Progenitor cell of endocrine pancreas (in vitro differentiated cells): ENCODE measurements around the gene LRP4. TPM values are rescaled to one million over a fixed set of nuclear protein-coding genes. Genes with fewer than 3 reads are reported as not detected.
A peak's percentile ranks its signal among the peaks of the same experiment; 100 is the strongest.
"Not testable (repeated sequence)": the region's sequence is repeated elsewhere in the genome, so short reads cannot be mapped to it uniquely, and the experiment has no call there.

Source experiments
- DNase-seq: peaks from one replicate; pipeline ENCODE4 v3.0.0; 2021; ENCODE audit warnings: low spot score; ENCODE audit not compliant: unreplicated experiment
- H3K27ac Mint-ChIP-seq: 2 replicates; pipeline ENCODE4 v1.8.0; 2021; ENCODE audit warnings: mild to moderate bottlenecking, moderate library complexity, mixed read lengths
- H3K27me3 Mint-ChIP-seq: 2 replicates; pipeline ENCODE4 v1.8.0; 2021; ENCODE audit warnings: mixed read lengths
- H3K36me3 Mint-ChIP-seq: 2 replicates; pipeline ENCODE4 v1.8.0; 2022; ENCODE audit warnings: mixed read lengths; ENCODE audit not compliant: insufficient read depth
- H3K4me1 Mint-ChIP-seq: 2 replicates; pipeline ENCODE4 v1.8.0; 2021; ENCODE audit warnings: low read depth, mixed read lengths
- H3K4me3 Mint-ChIP-seq: 2 replicates; pipeline ENCODE4 v1.8.0; 2021; ENCODE audit warnings: low read depth, mild to moderate bottlenecking, moderate library complexity, mixed read lengths
- H3K9me3 Mint-ChIP-seq: 2 replicates; pipeline ENCODE4 v1.8.0; 2021; ENCODE audit warnings: low read depth, mixed read lengths
- total RNA-seq: library from RNA; stranded (reverse); gene quantifications from 2 replicates; pipeline ENCODE4 v1.2.1, GENCODE V29; 2021
- TF ChIP-seq, protein P1 (sequence below): fragments of 200-600 bp; sonication (generic); IDR thresholded peaks from one replicate; pipeline ENCODE4 v1.5.0; 2021; ENCODE audit warnings: antibody characterized with exemption, mild to moderate bottlenecking; ENCODE audit not compliant: unreplicated experiment

The LRP4 gene
- total RNA-seq, 1 donor from 2014 or later, result 8.7 TPM

DNA sequence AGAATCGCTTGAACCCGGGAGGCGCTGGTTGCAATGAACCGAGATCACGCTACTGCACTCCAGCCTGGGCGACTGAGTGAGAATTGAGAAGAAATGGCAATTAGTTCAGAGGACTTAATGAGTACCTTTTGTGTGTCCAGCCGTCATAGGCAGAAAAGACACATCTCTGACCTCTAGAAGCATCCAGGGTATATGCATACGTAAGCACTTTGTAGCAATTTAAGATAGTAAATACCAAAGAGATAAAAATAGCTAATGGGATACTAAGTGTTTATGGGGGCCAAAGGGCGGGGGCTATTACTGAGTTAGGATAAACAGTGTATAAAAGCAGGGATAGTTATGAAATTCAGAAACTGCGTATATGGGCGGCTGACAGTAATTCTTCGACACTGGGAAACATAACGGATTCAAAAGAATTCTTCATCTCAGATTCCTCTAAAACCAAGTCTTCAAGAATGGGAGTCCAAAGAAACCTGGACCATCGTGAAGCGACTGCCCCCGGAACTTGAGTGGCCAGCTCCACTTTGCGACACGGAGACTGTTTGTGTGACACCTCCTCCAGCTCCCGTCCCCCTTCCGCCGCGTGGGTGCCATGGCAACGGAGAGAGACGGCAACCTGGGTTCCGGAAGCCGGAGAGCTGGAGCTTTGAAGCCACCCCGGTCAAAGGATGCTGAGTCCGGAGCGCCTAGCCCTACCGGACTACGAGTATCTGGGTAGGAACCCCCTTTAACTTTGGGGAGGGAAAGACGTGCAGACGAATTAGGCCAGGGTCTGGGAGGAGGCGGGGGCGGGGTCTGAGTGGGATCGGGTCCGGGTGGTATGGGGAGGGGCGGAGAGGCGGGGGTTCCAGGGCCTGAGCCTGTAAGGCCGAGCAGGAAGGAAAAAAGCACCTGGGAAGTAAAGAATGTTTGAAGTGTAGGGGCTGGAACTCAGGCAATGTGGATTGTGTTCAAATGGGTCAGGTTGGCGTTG lies 18.1 kb upstream of the LRP4 start, which contains the start of gene CSTPP1:
CSTPP1 (plus strand) TSS at position 624 of the 973 bp plus-strand sequence; CDS start at position 669, 45 bp downstream.
- Mint-ChIP-seq H3K36me3 (peaks cover 6% of the 10 kb centered on the region), H3K27ac (peak within 1 kb of the TSS; percentile 98), H3K4me3 (peak within 1 kb of the TSS; percentile 99), H3K27me3 (no peaks in the 10 kb centered on the region), H3K9me3 (no peaks in the 10 kb centered on the region), H3K4me1 (peaks cover 11% of the 10 kb centered on the region)
- TF ChIP-seq, protein P1, sequence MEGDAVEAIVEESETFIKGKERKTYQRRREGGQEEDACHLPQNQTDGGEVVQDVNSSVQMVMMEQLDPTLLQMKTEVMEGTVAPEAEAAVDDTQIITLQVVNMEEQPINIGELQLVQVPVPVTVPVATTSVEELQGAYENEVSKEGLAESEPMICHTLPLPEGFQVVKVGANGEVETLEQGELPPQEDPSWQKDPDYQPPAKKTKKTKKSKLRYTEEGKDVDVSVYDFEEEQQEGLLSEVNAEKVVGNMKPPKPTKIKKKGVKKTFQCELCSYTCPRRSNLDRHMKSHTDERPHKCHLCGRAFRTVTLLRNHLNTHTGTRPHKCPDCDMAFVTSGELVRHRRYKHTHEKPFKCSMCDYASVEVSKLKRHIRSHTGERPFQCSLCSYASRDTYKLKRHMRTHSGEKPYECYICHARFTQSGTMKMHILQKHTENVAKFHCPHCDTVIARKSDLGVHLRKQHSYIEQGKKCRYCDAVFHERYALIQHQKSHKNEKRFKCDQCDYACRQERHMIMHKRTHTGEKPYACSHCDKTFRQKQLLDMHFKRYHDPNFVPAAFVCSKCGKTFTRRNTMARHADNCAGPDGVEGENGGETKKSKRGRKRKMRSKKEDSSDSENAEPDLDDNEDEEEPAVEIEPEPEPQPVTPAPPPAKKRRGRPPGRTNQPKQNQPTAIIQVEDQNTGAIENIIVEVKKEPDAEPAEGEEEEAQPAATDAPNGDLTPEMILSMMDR, result no peak
- DNase-seq, result peak; percentile 91

DNA sequence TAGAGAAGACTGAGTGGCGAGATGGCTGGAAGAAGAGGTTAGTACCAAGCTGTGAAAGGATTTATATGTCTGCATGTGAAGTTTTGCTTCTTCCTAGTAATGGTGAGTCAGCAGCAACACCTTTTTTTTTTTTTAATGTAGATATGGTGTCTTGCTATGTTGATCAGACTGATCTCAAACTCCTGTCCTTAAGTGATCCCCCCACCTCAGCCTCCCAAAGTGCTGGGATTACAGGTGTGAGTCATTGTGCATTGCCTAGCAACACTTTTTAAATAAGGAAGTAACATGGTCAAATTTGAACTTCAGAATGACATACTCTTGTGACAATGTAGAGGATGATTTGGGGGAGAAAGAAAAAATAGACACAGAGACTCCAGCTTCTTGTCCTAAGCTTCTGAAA lies 11.7 kb upstream of the LRP4 start:
- no peak overlapping the region for H3K27ac Mint-ChIP-seq
- no peak for DNase-seq
- peaks cover 4% of the 10 kb centered on the region for H3K9me3 Mint-ChIP-seq
- no peaks in the 10 kb centered on the region for H3K36me3 Mint-ChIP-seq
- no peaks in the 10 kb centered on the region for H3K4me1 Mint-ChIP-seq
- no peak overlapping the region for H3K4me3 Mint-ChIP-seq
- TF ChIP-seq, protein P1, result no peak
- H3K27me3 Mint-ChIP-seq, result no peaks in the 10 kb centered on the region

DNA sequence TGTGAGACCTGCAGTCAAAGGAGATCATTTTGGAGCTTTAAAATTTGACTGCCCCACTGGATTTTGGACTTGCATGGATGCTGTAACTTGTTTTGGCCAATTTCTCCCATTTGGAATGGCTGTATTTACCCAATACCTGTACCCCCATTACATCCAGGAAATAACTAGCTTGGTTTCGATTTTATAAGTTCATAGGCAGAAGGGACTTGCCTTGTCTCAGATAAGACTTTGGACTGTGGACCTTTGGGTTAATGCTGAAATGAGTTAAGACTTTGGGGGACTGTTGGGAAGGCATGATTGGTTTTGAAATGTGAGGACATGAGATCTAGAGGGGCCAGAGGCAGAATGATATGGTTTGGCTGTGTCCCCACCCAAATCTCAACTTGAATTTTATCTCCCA lies 10.4 kb upstream of the LRP4 start:
- not testable (repeated sequence) for H3K9me3 Mint-ChIP-seq, H3K4me3 Mint-ChIP-seq, H3K27ac Mint-ChIP-seq, H3K4me1 Mint-ChIP-seq, H3K27me3 Mint-ChIP-seq, DNase-seq, H3K36me3 Mint-ChIP-seq

DNA sequence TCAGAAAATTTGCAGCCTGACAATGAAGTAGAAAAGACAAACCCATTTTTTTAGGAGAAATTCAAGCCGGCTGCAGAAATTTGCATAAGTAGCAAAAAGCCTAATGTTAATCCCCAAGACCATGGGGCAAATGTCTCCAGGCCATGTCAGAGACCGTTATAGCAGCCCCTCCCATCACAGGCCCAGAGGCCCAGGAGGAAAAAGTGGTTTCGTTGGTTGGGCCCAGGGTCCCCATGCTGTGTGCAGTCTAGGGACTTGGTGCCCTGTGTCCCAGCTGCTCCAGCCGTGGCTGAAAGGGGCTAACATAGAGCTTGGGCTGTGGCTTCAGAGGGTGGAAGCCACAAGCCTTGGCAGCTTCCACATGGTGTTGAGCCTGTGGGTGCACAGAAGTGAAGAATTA lies 9.6 kb upstream of the LRP4 start:
- not testable (repeated sequence) for H3K4me3 Mint-ChIP-seq, H3K4me1 Mint-ChIP-seq, H3K27me3 Mint-ChIP-seq, DNase-seq, H3K9me3 Mint-ChIP-seq, H3K36me3 Mint-ChIP-seq, H3K27ac Mint-ChIP-seq

DNA sequence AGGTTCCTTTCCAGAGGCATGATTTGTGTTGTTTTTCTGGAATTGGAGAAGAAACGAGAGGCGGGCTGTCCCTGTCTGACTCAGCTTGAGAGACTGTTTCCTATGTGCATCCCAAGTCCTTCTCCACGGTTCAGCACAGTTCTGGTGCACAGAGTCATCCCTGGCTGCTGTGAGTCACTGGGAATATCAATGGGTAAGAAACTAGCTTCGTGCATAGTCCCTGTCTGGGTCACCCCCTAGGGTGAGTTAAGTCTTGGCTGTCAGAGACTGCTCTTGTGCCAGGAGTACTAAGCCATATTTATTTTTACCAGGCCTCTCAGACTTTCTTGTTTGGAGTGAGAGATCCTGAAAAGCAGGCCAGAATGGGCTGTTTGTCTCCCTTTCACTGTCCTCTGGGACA lies 2.4 kb upstream of the LRP4 start:
- H3K36me3 Mint-ChIP-seq, result no peaks in the 10 kb centered on the region
- TF ChIP-seq, protein P1, result no peak
- H3K9me3 Mint-ChIP-seq, result no peaks in the 10 kb centered on the region
- H3K27me3 Mint-ChIP-seq, result peaks cover 33% of the 10 kb centered on the region
- no peak overlapping the region for H3K4me3 Mint-ChIP-seq
- no peak for DNase-seq
- peaks cover 10% of the 10 kb centered on the region for H3K4me1 Mint-ChIP-seq
- H3K27ac Mint-ChIP-seq, result no peak overlapping the region

DNA sequence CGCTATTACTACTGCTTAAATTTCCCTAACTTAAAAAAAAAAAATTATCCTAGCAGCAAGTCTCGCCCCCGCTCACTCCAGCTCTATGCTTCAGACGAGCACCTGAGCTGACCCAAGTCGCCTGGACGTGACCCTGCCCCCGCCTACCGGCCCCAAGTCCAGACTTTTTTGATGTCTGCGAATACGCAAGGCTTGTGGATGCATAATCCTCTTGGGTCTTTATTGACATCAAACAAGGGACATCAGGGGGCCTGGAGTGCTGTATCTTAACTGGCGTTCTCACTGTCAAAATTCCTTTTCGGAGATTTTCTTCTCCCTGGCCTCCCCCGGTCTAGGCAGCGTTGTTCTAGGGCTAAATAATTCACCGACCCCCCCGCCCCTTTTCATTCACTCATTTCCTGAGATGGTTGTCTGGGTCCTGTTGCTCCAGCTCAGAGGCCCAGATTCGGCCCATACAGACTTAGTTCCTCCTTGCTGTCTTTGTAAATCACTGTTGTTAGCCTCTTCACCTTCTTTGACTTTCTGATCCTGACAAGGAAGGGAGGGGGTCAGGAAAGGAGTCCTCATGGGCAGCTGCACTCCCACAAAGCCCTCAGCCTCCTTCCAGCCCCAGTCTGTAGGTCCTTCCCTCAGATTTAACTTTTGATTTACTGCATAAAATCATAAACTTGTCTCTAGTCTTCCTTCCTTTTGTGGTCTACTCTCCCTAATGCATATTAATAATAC lies 601 bp upstream of the LRP4 start:
- DNase-seq, result no peak
- TF ChIP-seq, protein P1, result no peak
- Mint-ChIP-seq H3K27ac (peak overlapping the region; percentile 2), H3K36me3 (no peaks in the 10 kb centered on the region), H3K27me3 (peaks cover 49% of the 10 kb centered on the region), H3K9me3 (no peaks in the 10 kb centered on the region), H3K4me3 (peak overlapping the region; percentile 78), H3K4me1 (peaks cover 10% of the 10 kb centered on the region)
